Measurements from ENCODE around the gene IL21R. TPM values are rescaled to one million over a fixed set of nuclear protein-coding genes. Genes with fewer than 3 reads are reported as not detected.

The IL21R gene
- total RNA-seq, 4 donors from 2014 or later = 0.08 to 1.2 (median 0.23) TPM

DNA sequence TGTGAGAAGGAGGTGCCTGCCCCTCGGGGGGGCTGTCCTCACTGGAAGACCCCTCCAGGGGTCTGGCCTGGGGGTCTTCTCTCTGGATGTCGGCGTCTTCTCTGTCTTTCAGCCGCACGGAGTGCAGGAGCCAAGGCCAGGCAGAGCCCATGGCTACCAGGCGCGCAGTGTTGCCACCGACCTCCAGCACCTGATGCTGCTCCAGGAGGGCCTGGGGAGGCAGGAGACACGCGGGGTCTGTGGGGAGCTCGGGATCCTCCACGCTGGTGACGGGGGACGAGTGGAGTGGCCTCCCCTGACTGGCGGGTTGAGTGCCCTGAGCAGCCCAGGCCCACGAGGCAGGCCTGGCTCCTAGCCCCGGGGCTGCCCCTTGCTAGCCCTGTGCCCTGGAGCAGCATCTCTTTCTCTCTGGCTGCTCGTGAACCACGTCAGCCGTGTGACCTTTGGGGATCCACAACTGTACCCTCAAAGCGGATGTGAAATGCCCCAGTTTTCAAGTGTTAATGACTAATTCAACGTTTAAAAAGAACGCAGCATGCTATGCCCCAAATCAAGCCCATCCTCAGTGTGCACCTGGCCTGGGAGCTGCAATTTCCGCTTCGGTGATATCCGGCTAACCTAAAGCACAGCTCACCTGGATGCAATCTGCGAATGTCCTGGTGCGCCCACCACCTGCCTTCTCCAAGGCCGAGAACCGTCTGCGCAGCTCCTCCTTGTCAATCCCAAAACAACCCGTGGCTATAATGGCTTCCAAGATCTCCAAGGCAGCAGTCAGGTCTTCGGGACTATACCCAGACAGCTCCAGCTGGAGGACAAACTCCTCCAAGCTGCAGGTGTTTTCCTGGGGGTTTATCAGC is 62.9 kb downstream of the IL21R start:
- H3K27ac ChIP-seq = no peak overlapping the region
- DNase-seq (ENCODE audit: low spot score in 2 of 2) = no peak
- no peak overlapping the region for H3K4me3 ChIP-seq
- H3K9me3 ChIP-seq = no peaks in the 10 kb centered on the region
- H3K36me3 ChIP-seq = peaks cover 97% of the 10 kb centered on the region
- TF ChIP-seq POLR2A (IDR thresholded peaks at IDR 0.05) = no peak
- no peak for TF ChIP-seq EP300 (IDR thresholded peaks at IDR 0.05)
- TF ChIP-seq, protein P1, sequence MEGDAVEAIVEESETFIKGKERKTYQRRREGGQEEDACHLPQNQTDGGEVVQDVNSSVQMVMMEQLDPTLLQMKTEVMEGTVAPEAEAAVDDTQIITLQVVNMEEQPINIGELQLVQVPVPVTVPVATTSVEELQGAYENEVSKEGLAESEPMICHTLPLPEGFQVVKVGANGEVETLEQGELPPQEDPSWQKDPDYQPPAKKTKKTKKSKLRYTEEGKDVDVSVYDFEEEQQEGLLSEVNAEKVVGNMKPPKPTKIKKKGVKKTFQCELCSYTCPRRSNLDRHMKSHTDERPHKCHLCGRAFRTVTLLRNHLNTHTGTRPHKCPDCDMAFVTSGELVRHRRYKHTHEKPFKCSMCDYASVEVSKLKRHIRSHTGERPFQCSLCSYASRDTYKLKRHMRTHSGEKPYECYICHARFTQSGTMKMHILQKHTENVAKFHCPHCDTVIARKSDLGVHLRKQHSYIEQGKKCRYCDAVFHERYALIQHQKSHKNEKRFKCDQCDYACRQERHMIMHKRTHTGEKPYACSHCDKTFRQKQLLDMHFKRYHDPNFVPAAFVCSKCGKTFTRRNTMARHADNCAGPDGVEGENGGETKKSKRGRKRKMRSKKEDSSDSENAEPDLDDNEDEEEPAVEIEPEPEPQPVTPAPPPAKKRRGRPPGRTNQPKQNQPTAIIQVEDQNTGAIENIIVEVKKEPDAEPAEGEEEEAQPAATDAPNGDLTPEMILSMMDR (IDR thresholded peaks at IDR 0.05) = no peak
- TF ChIP-seq POLR2AphosphoS5 (IDR thresholded peaks at IDR 0.05) = no peak
- WGBS = 92% methylated on average over 26 of the region's 33 CpGs
- peaks cover 21% of the 10 kb centered on the region for H3K4me1 ChIP-seq
- no peaks in the 10 kb centered on the region for H3K27me3 ChIP-seq

DNA sequence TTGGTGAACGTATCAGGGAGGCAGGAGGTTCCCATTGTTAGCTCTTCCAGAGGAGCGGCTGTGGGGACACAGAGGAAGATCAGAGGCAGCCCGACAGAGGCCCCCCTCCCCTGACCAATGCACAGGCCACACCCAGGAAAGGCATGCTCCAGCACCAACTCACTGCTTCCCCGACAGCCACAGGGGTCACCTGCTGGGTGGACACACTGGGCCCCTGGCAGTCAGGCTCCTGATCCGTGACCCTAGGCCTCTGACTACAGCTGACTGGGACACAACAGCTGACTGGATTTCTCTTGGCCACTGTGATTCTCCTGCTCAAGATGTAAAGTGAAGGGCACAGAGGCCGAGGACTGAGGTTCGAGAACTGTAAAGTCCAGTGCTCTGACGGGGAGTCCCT is 63.5 kb downstream of the IL21R start:
- WGBS = 75% methylated on average over 7 of the region's 8 CpGs
- no peak for TF ChIP-seq EP300 (IDR thresholded peaks at IDR 0.05)

DNA sequence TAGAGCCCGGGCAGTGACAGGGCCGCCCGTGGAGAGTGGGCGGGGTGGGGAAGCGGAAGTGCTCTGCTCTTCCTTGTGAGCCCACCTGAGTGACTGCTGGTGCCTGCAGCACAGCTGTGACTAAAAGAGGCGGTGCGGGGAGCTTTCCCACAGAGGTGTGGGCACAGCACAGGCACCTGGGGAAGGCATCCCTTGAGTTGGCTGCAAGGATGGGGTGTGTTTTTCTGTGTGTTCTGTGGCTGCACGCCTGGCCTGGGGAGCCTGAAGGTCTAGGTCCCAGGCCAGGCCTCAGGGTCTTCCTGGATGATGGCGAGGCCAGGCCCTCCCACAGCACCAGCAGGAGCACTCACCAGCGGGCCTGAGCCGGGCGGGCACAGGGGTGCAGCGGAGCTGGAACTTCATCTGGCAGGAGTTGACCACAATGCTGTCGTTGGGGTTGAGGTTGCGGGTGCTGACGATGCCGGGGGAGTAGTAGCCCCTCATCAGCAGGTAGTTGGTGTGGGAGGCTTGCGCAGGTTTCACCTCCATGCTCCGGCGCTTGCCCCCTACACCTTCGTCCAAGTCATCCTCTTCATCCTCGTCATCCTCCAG is 67.1 kb downstream of the IL21R start:
- H3K27ac ChIP-seq = no peak overlapping the region
- H3K36me3 ChIP-seq = peaks cover 100% of the 10 kb centered on the region
- H3K9me3 ChIP-seq = no peaks in the 10 kb centered on the region
- H3K27me3 ChIP-seq = no peaks in the 10 kb centered on the region
- peaks cover 2% of the 10 kb centered on the region for H3K4me1 ChIP-seq
- no peak overlapping the region for H3K4me3 ChIP-seq
- 96% methylated on average over 17 of the region's 22 CpGs for WGBS
- TF ChIP-seq POLR2AphosphoS5 (IDR thresholded peaks at IDR 0.05) (no peak), POLR2A (IDR thresholded peaks at IDR 0.05) (no peak), EP300 (IDR thresholded peaks at IDR 0.05) (no peak)
- TF ChIP-seq, protein P1 (IDR thresholded peaks at IDR 0.05) = no peak
- peak in 1 of 2 donors; percentile 41 for DNase-seq (ENCODE audit: low spot score in 2 of 2)

More for the DNA sequence above, 63.5 kb downstream of the IL21R start:
- H3K4me1 ChIP-seq = peaks cover 19% of the 10 kb centered on the region
- H3K4me3 ChIP-seq = no peak overlapping the region
- DNase-seq (ENCODE audit: low spot score in 2 of 2) = no peak
- no peaks in the 10 kb centered on the region for H3K9me3 ChIP-seq
- H3K27ac ChIP-seq = no peak overlapping the region
- peaks cover 100% of the 10 kb centered on the region for H3K36me3 ChIP-seq
- no peaks in the 10 kb centered on the region for H3K27me3 ChIP-seq

DNA sequence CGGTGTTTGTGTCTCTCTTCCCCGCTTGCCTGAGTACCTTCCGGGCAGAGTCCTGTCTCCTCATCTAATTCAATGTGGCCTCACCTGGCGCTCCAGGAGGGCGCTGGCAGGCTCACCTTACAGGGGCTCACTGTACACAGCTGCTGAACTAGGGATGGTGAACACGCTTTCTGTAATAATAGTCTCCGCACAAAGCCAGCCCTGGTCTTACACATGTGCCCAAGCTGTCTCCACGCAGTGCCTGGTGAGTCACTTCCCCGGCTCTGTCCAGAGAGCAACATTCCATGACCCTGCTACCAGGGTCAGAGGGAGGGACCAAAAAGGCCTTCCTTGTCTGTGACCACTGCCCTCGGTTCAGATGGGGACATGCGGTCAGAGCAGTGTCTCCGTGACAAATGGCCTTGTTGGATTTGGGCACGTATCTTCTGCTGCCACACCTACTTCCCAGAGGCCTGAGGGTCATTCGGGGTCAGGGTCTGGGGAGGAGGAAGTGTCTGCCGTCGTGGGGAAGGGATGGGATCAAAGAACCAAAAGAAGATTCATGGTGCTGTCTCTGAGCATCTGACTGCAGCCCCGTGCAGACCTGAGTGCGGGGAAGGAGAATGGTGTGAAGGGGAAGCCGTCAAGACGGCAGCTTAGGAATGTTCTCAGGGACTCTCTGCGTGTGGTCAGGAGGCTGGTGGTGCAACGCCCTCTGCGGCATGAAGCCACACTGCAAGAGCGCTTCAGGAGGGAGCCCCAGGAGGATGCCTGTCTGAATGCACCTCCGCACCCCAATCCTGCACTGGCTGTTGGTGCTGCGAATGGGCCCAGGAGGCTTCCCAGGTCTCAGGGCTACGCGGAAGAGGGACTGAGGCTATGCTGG is 68.8 kb downstream of the IL21R start:
- peaks cover 100% of the 10 kb centered on the region for H3K36me3 ChIP-seq
- 72% methylated on average over 22 of the region's 28 CpGs for WGBS
- no peaks in the 10 kb centered on the region for H3K9me3 ChIP-seq
- H3K27ac ChIP-seq = no peak overlapping the region
- H3K27me3 ChIP-seq = no peaks in the 10 kb centered on the region
- peak in 1 of 2 donors; percentile 74 for DNase-seq (ENCODE audit: low spot score in 2 of 2)
- TF ChIP-seq, protein P1 (IDR thresholded peaks at IDR 0.05) = no peak
- TF ChIP-seq EP300 (IDR thresholded peaks at IDR 0.05) = no peak
- no peak for TF ChIP-seq POLR2A (IDR thresholded peaks at IDR 0.05)
- TF ChIP-seq POLR2AphosphoS5 (IDR thresholded peaks at IDR 0.05) = no peak
- H3K4me1 ChIP-seq = peaks cover 2% of the 10 kb centered on the region
- H3K4me3 ChIP-seq = no peak overlapping the region

DNA sequence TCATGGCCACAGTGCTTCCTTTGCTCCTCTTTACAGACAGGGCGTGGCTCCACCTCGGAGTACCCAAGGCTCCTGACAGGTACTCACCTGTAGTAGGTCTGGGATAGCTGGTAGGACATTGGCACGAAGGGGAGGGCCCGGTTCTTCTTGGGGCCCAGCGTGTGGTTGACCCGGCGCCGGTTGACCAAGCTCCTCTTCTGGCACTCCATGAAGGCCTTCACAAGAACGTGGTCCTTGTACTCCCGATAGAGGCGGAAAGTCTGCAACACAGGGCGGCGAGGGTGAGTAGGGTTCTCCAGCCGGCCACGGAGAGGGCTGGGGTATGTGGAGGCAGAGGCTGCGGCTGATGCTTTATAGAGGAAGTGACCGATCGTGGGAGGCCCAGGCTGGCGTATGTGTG is 69.7 kb downstream of the IL21R start:
- no peaks in the 10 kb centered on the region for H3K9me3 ChIP-seq
- TF ChIP-seq POLR2A (IDR thresholded peaks at IDR 0.05) (no peak), EP300 (IDR thresholded peaks at IDR 0.05) (no peak), POLR2AphosphoS5 (IDR thresholded peaks at IDR 0.05) (no peak)
- TF ChIP-seq, protein P1 (IDR thresholded peaks at IDR 0.05) = no peak
- 97% methylated on average over 19 of the region's 19 CpGs for WGBS
- H3K4me1 ChIP-seq = peaks cover 2% of the 10 kb centered on the region
- H3K27me3 ChIP-seq = no peaks in the 10 kb centered on the region
- H3K36me3 ChIP-seq = peaks cover 100% of the 10 kb centered on the region
- H3K4me3 ChIP-seq = no peak overlapping the region
- no peak overlapping the region for H3K27ac ChIP-seq
- DNase-seq (ENCODE audit: low spot score in 2 of 2) = no peak

Data from suprapubic skin (tissue), 4 donors.